H1 (cell line): Measurements from ENCODE around the gene SLC12A7. TPM values are rescaled to one million over a fixed set of nuclear protein-coding genes. Genes with fewer than 3 reads are reported as not detected.

Experiments
- ATF3 ChIP-seq: IDR thresholded peaks from 2 replicates; pipeline ENCODE4 v1.6.1; 2011; ENCODE audit warnings: low read depth, mild to moderate bottlenecking, low read length; ENCODE audit not compliant: insufficient read depth
- GABPA ChIP-seq: IDR thresholded peaks from 2 replicates; pipeline ENCODE4 v1.6.1; 2011; ENCODE audit warnings: mild to moderate bottlenecking, low read length, moderate library complexity, borderline replicate concordance; ENCODE audit not compliant: insufficient read depth
- JUN ChIP-seq: IDR thresholded peaks from 2 replicates; pipeline ENCODE4 v1.6.1; 2011; ENCODE audit warnings: low read depth, mild to moderate bottlenecking, improper control_type of control experiment, low read length
- SIRT6 ChIP-seq: IDR thresholded peaks from one replicate; pipeline ENCODE4 v1.7.1; 2012; ENCODE audit warnings: low read length, inconsistent platforms
- SIX5 ChIP-seq: IDR thresholded peaks from 2 replicates; pipeline ENCODE4 v1.6.1; 2011; ENCODE audit warnings: mild to moderate bottlenecking, low read depth, low read length
- SP1 ChIP-seq: IDR thresholded peaks from 2 replicates; pipeline ENCODE4 v1.6.1; 2011; ENCODE audit warnings: low read depth, low read length
- SP4 ChIP-seq: IDR thresholded peaks from 2 replicates; pipeline ENCODE4 v1.6.1; 2012; ENCODE audit warnings: low read length, inconsistent platforms
- TAF7 ChIP-seq: optimal IDR thresholded peaks from 2 replicates; pipeline ENCODE3; 2011; ENCODE audit warnings: low read depth, mild to moderate bottlenecking, inconsistent platforms, low read length, moderate library complexity, borderline replicate concordance
- TCF12 ChIP-seq: IDR thresholded peaks from 2 replicates; pipeline ENCODE4 v1.6.1; 2011; ENCODE audit warnings: low read depth, mild to moderate bottlenecking, low read length
- polyA plus RNA-seq, 7 experiments: library from polyadenylated mRNA; depleted of rRNA in 3 of 7; stranded (reverse) in 5 of 7; unstranded in 2 of 7; fragments of >200 nt in 5 of 7; fragments of 200-250 nt in 2 of 7; gene quantifications; 1 replicate in 5 of 7; 2 replicates in 1 of 7; 4 replicates in 1 of 7; pipeline versions ENCODE4 v1.2.1 to v1.2.3, GENCODE V29; 2011 to 2013; ENCODE audit warnings: missing spikeins in 2 of 7, mixed read lengths in 2 of 7
- total RNA-seq: library from RNA; stranded (reverse); fragmentation: NEBNext Ultra II Directional; extraction: Animal tissue kit (Norgen Biotek cat#: 25700); gene quantifications from 2 replicates; pipeline ENCODE4 v1.2.1, GENCODE V29; 2021

SLC12A7 gene
- total and polyA plus RNA-seq, 2 of the 8 experiments (the other 6 are each of a cell fraction or from before 2014, with no cell fraction given), result 23.5 to 39.7 TPM

GRCh38 chr5:1091632-1092031, 20.2 kb downstream of the SLC12A7 start (continued):
- TF ChIP-seq GABPA, result no peak
- no peak for TF ChIP-seq SIRT6
- TF ChIP-seq SIX5, result no peak
- no peak for TF ChIP-seq JUN
- TF ChIP-seq TCF12, result no peak
- no peak for TF ChIP-seq ATF3
- no peak for TF ChIP-seq SP4
- TF ChIP-seq TAF7, result no peak
- no peak for TF ChIP-seq SP1
